Measurements from ENCODE around the gene GGT6.

Gene GGT6

GRCh38 chr17:4559139-4559791 is 1.1 kb downstream of the GGT6 start (continued):
- TF ChIP-seq ZNF518A (tag by site-specific recombination; conservative IDR thresholded peaks at IDR 0.05; ENCODE audit: low read depth) (no peak), ZSCAN5A (tag by site-specific recombination; IDR thresholded peaks at IDR 0.05) (no peak), HIC1 (tag by site-specific recombination; IDR thresholded peaks at IDR 0.05) (no peak), ZEB2 (tag by site-specific recombination; IDR thresholded peaks at IDR 0.05) (no peak), TCF7L2 (IDR thresholded peaks at IDR 0.05; ENCODE audit: borderline replicate concordance, low read depth, low read length) (no peak), SALL2 (tag by site-specific recombination; IDR thresholded peaks at IDR 0.05; ENCODE audit: borderline replicate concordance) (no peak)

- ChIA-PET CTCF (interaction anchor here (1.0 kb wide), 1 partner anchor 30 kb away, joined by 5 read pairs; no protein-coding TSS in a partner anchor), POLR2A (no interaction called here)
- Histone ChIP-seq H3K4me3 (ENCODE audit: low read depth, low read length) (no peak overlapping the region), H3K9me3 (ENCODE audit: control insufficient read depth, insufficient read depth, low read depth, low read length) (no peaks in the 10 kb centered on the region), H3K36me3 (ENCODE audit: control insufficient read depth in 2 of 2, insufficient read depth in 1 of 2, low read length in 2 of 2) (peaks cover 0 to 10% of the 10 kb centered on the region in 2 experiments; a peak in 1 of 3 replicates), H3K27ac (ENCODE audit: extremely low read depth, low read depth, low read length) (no peak overlapping the region), H3K4me1 (ENCODE audit: control insufficient read depth, insufficient read depth, low read length) (peaks cover 6% of the 10 kb centered on the region; the same call in 1 of the 2 replicates)
- no peak for TF ChIP-seq ZNF10 (tag by site-specific recombination; IDR thresholded peaks at IDR 0.05)
- no peak for TF ChIP-seq SP7 (tag by site-specific recombination; IDR thresholded peaks at IDR 0.05)
- no peak for TF ChIP-seq BCL11B (tag by site-specific recombination; IDR thresholded peaks at IDR 0.05; ENCODE audit: low read depth)
- TF ChIP-seq ELK4 (IDR thresholded peaks at IDR 0.05; ENCODE audit: borderline replicate concordance, low read depth, low read length), result no peak
- no peak for TF ChIP-seq GLI4 (tag by site-specific recombination; IDR thresholded peaks at IDR 0.05)
- TF ChIP-seq SCRT1 (tag by site-specific recombination; IDR thresholded peaks at IDR 0.05; ENCODE audit: borderline replicate concordance), result no peak
- TF ChIP-seq ZFP69B (tag by site-specific recombination; IDR thresholded peaks at IDR 0.05), result no peak
- TF ChIP-seq ZNF514 (tag by site-specific recombination; IDR thresholded peaks at IDR 0.05), result no peak
- TF ChIP-seq ZNF837 (tag by site-specific recombination; IDR thresholded peaks at IDR 0.05), result no peak
- TF ChIP-seq ZNF558 (tag by site-specific recombination; IDR thresholded peaks at IDR 0.05), result no peak
- no peak for TF ChIP-seq KLF7 (tag by site-specific recombination; IDR thresholded peaks at IDR 0.05; ENCODE audit: borderline replicate concordance)
- no peak for TF ChIP-seq ZNF211 (tag by site-specific recombination; IDR thresholded peaks at IDR 0.05; ENCODE audit: low read depth)
- no peak for TF ChIP-seq ZSCAN23 (tag by site-specific recombination; IDR thresholded peaks at IDR 0.05)
- TF ChIP-seq ZNF18 (tag by site-specific recombination; IDR thresholded peaks at IDR 0.05), result no peak
These were observed 1.9 kb downstream of the GGT6 start for GRCh38 chr17:4558347-4558971.

All from HEK293 (cell line).